ENCODE measurements around the gene GSKIP.

GSKIP gene

GRCh38 chr14:96362071-96362964 is 1.0 kb upstream of the GSKIP start (continued):
- TF ChIP-seq IKZF3 (tag by site-specific recombination; IDR thresholded peaks at IDR 0.05) (peak; percentile 41; the same call in 1 of the 2 replicates), PATZ1 (tag by site-specific recombination; IDR thresholded peaks at IDR 0.05) (no peak), SP3 (tag by site-specific recombination; IDR thresholded peaks at IDR 0.05) (no peak), ZBTB17 (tag by site-specific recombination; IDR thresholded peaks at IDR 0.05) (peak; percentile 45; the same call in 1 of the 2 replicates), ZNF654 (tag by site-specific recombination; IDR thresholded peaks at IDR 0.05; ENCODE audit: low read depth) (no peak), ZBTB44 (tag by site-specific recombination; IDR thresholded peaks at IDR 0.05) (peak; percentile 91), ZNF394 (tag by site-specific recombination; IDR thresholded peaks at IDR 0.05; ENCODE audit: borderline replicate concordance) (peak; percentile 87; the same call in 1 of the 2 replicates), KLF17 (tag by site-specific recombination; IDR thresholded peaks at IDR 0.05) (no peak), ZNF138 (tag by site-specific recombination; IDR thresholded peaks at IDR 0.05; ENCODE audit: borderline replicate concordance) (no peak), INSM2 (tag by site-specific recombination; IDR thresholded peaks at IDR 0.05) (peak; percentile 66), ZNF600 (tag by site-specific recombination; IDR thresholded peaks at IDR 0.05) (peak; percentile 49; the same call in 1 of the 2 replicates), ZBTB26 (tag by site-specific recombination; optimal IDR thresholded peaks at IDR 0.05) (no peak), ZFHX2 (tag by site-specific recombination; conservative IDR thresholded peaks at IDR 0.05) (peak; percentile 26; the same call in 1 of the 2 replicates), SP7 (tag by site-specific recombination; IDR thresholded peaks at IDR 0.05) (peak; percentile 76; the same call in 1 of the 2 replicates), ZBTB20 (tag by site-specific recombination; IDR thresholded peaks at IDR 0.05) (peak; percentile 41)

- H3K27ac ChIP-seq (ENCODE audit: extremely low read depth, low read depth, low read length): peak overlapping the region; percentile 34; the same call in 1 of the 2 replicates
- no peaks in the 10 kb centered on the region for H3K9me3 ChIP-seq (ENCODE audit: control insufficient read depth, insufficient read depth, low read depth, low read length)
- no peaks in the 10 kb centered on the region for H3K36me3 ChIP-seq (ENCODE audit: control insufficient read depth in 2 of 2, insufficient read depth in 1 of 2, low read length in 2 of 2)
- peaks cover 18% of the 10 kb centered on the region for H3K4me1 ChIP-seq (ENCODE audit: control insufficient read depth, insufficient read depth, low read length)
- ChIA-PET POLR2A (interaction anchor here (0.6 to 1.2 kb wide), 2 partner anchors 28 to 880 kb away, joined by 3 to 4 read pairs; partner anchors contain the start of gene AK7), CTCF (no interaction called here)
- H3K4me3 ChIP-seq (ENCODE audit: low read depth, low read length): peak overlapping the region; percentile 80
- TF ChIP-seq ZEB2 (tag by site-specific recombination; IDR thresholded peaks at IDR 0.05): 0 out of 2 replicates have a peak, but pooled peaks have one; percentile 21
- 0 out of 2 replicates have a peak, but pooled peaks have one; percentile 20 for TF ChIP-seq PATZ1 (tag by site-specific recombination; IDR thresholded peaks at IDR 0.05)
- no peak for TF ChIP-seq ZBTB6 (tag by site-specific recombination; IDR thresholded peaks at IDR 0.05)
- TF ChIP-seq ZNF639 (tag by site-specific recombination; IDR thresholded peaks at IDR 0.05): no peak
- TF ChIP-seq ZBTB1 (tag by site-specific recombination; IDR thresholded peaks at IDR 0.05): no peak
- peak; percentile 18; the same call in 1 of the 2 replicates for TF ChIP-seq ZBTB17 (tag by site-specific recombination; IDR thresholded peaks at IDR 0.05)
- TF ChIP-seq ZNF335 (tag by site-specific recombination; conservative IDR thresholded peaks at IDR 0.05): peak; percentile 23
Measured at GRCh38 chr14:96363751-96364336, 518 bp downstream of the GSKIP start.
